ENCODE data around the gene EHD4. TPM values are rescaled to one million over a fixed set of nuclear protein-coding genes. Genes with fewer than 3 reads are reported as not detected.

Gene EHD4
- total RNA-seq, 2 donors from 2014 or later = 57.6 to 79.9 TPM

DNA sequence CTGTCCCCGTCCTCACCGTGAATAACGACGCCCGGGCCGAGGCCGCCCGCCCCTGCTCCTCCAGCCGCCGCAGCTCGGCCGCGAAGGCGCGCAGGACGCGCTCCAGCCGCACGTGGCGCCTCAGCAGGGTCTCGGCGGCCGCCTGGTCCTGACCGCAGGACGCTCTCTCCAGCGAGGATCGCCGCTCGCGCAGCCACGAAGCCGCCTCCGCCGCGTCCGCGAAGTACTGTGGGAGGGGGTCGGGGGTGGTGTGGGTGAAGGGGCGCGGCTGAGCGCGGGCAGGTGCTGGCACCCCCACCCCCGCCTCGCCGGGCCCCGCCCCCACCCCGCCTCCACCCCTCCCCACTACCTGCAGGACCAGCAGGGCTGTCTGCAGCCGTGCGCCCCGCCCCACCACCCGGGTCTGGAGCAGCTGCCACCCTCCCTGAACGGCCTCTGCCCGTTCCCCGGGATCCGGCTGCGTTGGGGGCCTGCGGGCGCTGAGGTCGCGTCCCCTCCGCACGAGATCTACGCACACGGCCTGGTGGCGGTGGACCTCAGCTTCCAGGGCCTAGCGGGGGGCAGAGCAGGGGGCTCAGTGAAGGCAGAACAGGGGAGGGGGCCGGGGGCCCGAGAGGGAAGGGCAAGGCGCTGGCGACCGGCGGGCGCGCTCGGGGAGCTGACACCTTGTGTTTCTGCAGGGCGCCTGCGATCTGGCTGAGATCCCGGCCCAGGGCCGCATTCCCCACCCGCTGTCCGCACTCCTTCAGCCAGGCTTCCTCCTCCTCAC, 90.3 kb downstream of the EHD4 start:
- H3K9me3 ChIP-seq (ENCODE audit: control insufficient read depth, low read length, poor library complexity, severe bottlenecking) = no peaks in the 10 kb centered on the region
- Mint-ChIP-seq H3K4me1 (peaks cover 10% of the 10 kb centered on the region), H3K27me3 (peaks cover 12% of the 10 kb centered on the region), H3K36me3 (ENCODE audit: low read depth) (peaks cover 4% of the 10 kb centered on the region), H3K27ac (no peak overlapping the region), H3K4me3 (peak overlapping the region; percentile 7)
- peak; percentile 35 for ATAC-seq
- DNase-seq = no peak

DNA sequence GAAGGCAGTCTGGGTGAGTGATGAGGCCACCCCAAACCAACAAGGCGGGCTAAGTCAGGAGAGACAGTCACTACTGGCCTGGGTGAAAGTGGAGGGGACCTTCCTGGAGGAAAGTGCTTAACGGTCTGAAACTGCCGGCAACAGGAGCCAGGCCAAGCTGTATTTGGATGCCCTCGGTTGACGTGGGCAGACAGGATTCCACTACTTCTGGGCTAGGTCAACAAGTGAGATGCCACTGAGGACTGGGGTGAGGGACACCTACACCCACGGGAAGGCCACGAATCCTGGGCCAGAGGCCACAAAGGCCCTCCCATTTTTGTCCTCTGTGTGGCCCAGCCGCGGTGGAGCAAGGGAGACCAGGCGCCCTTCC, 90.8 kb downstream of the EHD4 start:
- Mint-ChIP-seq H3K27me3 (peaks cover 12% of the 10 kb centered on the region), H3K4me1 (peaks cover 10% of the 10 kb centered on the region), H3K36me3 (ENCODE audit: low read depth) (peaks cover 4% of the 10 kb centered on the region), H3K27ac (peak overlapping the region; percentile 53), H3K4me3 (peak overlapping the region; percentile 80)
- ATAC-seq = no peak
- no peaks in the 10 kb centered on the region for H3K9me3 ChIP-seq (ENCODE audit: control insufficient read depth, low read length, poor library complexity, severe bottlenecking)
- DNase-seq = no peak

DNA sequence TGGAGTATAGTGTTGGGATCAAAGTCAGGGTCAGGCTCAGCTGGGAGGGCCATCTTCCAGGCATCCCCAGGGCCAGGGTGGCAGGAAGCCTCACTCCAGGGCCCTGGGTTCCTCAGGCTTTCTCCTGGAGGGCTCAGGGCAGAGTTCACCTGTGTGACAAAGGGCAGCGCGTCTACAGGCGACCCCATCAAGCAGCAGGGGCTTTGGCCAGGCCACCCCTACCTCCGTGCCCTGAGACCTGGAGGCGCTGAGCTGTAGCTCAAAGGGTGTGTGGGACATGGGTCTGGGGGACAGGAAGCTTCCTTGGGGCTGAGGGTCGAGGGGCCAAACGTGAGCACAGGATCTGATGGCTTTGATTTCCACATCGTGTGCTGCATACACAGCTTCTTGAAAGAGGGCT, 91.3 kb downstream of the EHD4 start:
- DNase-seq (no peak), ATAC-seq (no peak)
- peak overlapping the region; percentile 53 for H3K27ac Mint-ChIP-seq
- H3K4me3 Mint-ChIP-seq = peak overlapping the region; percentile 80
- H3K9me3 ChIP-seq (ENCODE audit: control insufficient read depth, low read length, poor library complexity, severe bottlenecking) = no peaks in the 10 kb centered on the region
- H3K4me1 Mint-ChIP-seq = peaks cover 10% of the 10 kb centered on the region
- H3K36me3 Mint-ChIP-seq (ENCODE audit: low read depth) = peaks cover 4% of the 10 kb centered on the region
- H3K27me3 Mint-ChIP-seq = peaks cover 12% of the 10 kb centered on the region

DNA sequence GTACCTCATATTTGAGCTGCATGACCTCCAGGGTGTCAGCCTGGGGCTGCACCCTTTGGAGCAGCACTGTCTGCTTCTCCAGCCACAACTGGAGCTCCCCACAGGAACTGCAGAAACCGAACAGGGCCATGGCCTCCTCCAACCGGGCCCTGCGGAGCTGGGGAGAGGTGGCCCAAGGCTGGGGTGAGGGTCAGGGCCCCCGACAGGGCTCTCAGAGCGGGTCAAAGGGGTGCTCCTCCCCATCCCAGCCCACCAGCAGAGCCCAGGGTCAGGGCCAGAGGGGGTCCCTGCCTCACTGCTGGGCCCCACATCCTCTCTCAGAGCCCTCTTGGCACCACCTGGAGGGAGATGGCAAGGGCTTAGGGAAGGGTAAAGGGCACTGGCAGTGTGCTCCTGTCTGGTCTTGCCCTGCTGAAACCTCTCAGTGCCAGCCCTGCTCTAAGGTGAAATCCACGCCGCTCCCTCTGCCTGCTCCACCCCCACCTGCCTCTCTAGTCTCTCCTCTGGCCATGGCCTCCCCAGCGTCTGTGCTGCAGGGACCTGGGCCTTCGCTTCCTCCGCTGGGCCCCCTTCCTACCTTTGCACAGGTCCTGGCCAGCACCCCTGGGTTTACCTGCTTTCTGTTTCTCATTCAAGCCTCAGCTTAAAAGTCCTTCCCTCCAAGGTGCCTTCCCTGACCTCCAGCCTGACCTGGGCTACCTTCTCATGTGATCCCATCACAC, 92.0 kb downstream of the EHD4 start:
- H3K27ac Mint-ChIP-seq = peak overlapping the region; percentile 19
- peaks cover 12% of the 10 kb centered on the region for H3K4me1 Mint-ChIP-seq
- peaks cover 4% of the 10 kb centered on the region for H3K36me3 Mint-ChIP-seq (ENCODE audit: low read depth)
- ATAC-seq (no peak), DNase-seq (no peak)
- H3K4me3 Mint-ChIP-seq = no peak overlapping the region
- H3K27me3 Mint-ChIP-seq = peaks cover 12% of the 10 kb centered on the region
- no peaks in the 10 kb centered on the region for H3K9me3 ChIP-seq (ENCODE audit: control insufficient read depth, low read length, poor library complexity, severe bottlenecking)

DNA sequence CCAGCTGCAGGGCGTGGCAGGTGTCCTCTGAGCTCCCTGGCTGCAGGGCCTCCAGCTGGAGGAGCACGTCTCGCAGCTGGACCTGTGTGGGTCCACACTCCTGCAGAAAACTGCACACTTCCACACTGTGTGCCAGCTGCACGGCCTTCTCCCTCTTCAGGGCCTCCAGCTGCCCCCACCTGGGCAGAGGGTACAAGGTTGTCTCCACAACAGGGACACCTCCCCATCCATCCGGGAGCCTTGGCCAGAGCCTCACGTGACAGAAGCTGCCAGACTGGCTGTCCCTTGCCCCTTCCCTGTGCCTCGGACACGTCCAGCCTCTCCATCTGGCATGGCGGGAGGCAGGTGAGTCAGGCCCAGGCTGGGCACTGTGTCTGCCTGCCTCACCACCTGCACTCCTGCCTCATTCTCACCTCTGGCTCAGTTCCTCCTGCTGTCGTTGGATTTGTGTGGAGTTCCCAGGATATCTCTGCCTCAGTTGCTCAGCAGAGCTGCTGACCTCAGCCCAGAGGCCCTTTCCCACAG, 93.0 kb downstream of the EHD4 start:
- Mint-ChIP-seq H3K27ac (peak overlapping the region; percentile 19), H3K4me3 (no peak overlapping the region), H3K27me3 (peaks cover 12% of the 10 kb centered on the region), H3K4me1 (peaks cover 11% of the 10 kb centered on the region), H3K36me3 (ENCODE audit: low read depth) (peaks cover 4% of the 10 kb centered on the region)
- no peak for DNase-seq
- no peak for ATAC-seq
- H3K9me3 ChIP-seq (ENCODE audit: control insufficient read depth, low read length, poor library complexity, severe bottlenecking) = no peaks in the 10 kb centered on the region

DNA sequence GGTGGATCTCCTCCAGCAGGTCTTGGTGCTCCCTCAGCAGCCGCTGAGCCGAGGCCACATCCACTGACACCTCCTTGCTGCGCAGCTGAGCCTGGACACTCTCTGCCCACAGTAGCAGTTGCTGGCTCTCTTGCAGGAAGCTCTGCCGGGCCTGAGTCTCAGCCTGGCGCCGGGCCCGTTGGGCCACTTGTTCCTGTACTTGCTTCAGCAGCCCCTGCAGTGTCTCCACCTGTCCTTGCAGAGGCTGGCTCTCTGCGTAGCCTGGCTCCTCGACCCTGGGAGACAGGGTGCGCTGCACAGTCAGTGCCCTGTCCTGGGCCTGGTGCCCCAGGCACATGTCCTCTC, 94.0 kb downstream of the EHD4 start:
- no peak for ATAC-seq

DNA sequence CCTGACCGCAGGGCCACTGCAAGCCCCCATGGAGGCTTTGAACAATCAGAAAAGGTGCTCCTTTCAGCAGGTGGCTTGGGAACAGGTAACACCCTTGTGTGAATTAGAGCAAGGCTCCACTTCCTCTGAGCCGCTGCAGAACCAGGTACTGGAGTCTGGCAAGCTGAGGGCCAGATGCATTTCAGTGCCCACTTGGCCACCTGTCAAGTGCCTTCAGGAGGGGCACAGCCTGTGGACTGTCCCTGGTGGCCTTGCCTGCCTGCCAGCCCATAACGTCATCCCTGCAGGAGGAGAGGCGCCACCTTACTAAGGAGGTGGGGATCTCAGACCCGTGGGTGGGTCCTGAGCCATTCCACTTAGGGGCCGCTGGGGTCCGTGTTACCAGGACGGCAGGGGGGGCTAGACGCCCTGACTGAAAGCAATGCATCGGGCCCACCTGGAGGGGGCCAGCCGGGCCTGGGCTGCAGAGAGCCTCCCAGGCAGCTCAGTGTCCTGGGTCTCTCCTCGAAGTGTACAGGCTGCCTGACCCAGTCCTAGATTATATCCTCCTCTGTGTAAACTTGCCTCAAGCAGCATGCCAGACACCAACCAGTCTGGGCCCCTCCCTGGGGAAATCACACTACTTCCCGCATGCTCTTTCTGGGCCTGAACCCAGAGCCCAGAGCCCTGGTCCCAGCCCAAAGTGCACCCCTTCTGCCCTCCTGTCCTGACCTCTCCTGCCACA, 94.6 kb downstream of the EHD4 start:
- H3K4me1 Mint-ChIP-seq = peaks cover 13% of the 10 kb centered on the region
- no peak overlapping the region for H3K4me3 Mint-ChIP-seq

More for the DNA sequence above, 94.0 kb downstream of the EHD4 start:
- peaks cover 12% of the 10 kb centered on the region for H3K27me3 Mint-ChIP-seq
- no peaks in the 10 kb centered on the region for H3K9me3 ChIP-seq (ENCODE audit: control insufficient read depth, low read length, poor library complexity, severe bottlenecking)
- H3K4me1 Mint-ChIP-seq = peaks cover 13% of the 10 kb centered on the region
- DNase-seq = no peak
- no peak overlapping the region for H3K4me3 Mint-ChIP-seq
- H3K36me3 Mint-ChIP-seq (ENCODE audit: low read depth) = peaks cover 4% of the 10 kb centered on the region
- H3K27ac Mint-ChIP-seq = no peak overlapping the region

DNA sequence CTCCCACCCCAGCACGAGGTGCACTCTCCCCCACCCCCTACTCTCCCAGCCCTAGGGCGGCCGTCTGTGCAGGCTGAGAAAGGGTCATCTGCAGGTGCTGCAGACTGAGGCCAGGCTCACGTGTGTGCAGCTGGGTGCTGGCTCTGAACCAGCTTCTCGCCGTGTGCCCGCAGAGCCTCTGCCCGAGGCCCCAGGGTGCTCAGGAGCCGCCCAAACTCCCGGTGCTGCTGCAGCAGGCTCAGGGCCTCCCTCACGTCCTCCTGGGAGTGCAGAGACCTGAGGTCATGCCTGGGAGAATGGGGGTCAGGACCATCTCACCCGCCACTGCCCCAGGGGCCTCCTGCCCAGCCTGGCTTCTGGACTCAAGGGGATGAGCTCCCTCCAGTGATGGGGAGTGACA, 95.7 kb downstream of the EHD4 start:
- H3K36me3 Mint-ChIP-seq (ENCODE audit: low read depth) = peaks cover 4% of the 10 kb centered on the region
- ATAC-seq = no peak

More for the DNA sequence above, 94.6 kb downstream of the EHD4 start:
- H3K27ac Mint-ChIP-seq = no peak overlapping the region
- DNase-seq (no peak), ATAC-seq (no peak)
- no peaks in the 10 kb centered on the region for H3K9me3 ChIP-seq (ENCODE audit: control insufficient read depth, low read length, poor library complexity, severe bottlenecking)
- peaks cover 12% of the 10 kb centered on the region for H3K27me3 Mint-ChIP-seq
- H3K36me3 Mint-ChIP-seq (ENCODE audit: low read depth) = peaks cover 4% of the 10 kb centered on the region

DNA sequence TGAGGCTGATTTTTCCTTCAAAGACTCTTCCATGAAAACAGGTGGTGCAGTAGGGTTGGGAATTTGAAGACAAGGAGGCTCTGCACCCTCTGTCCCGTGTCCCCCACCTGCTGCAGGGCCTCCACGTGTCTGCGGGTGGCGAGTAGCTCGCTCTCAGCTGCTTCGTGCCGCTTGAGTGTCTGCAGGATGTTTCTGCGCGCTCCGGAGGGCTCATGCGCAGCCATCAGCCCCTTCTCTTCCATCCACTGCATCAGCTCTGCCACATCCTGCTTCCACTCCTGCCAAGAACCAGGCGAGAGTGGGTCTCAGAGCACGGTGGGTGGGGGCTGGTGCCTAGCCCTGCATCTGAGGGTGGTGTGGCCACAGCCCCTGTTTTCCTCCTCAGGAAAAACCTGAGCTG, 96.3 kb downstream of the EHD4 start:
- ATAC-seq (no peak), DNase-seq (no peak)
- H3K27ac Mint-ChIP-seq = no peak overlapping the region
- H3K4me3 Mint-ChIP-seq = no peak overlapping the region
- H3K27me3 Mint-ChIP-seq = peaks cover 5% of the 10 kb centered on the region
- no peaks in the 10 kb centered on the region for H3K36me3 Mint-ChIP-seq (ENCODE audit: low read depth)
- H3K9me3 ChIP-seq (ENCODE audit: control insufficient read depth, low read length, poor library complexity, severe bottlenecking) = no peaks in the 10 kb centered on the region
- peaks cover 13% of the 10 kb centered on the region for H3K4me1 Mint-ChIP-seq

More for the DNA sequence above, 95.7 kb downstream of the EHD4 start:
- DNase-seq = no peak
- H3K27me3 Mint-ChIP-seq = peaks cover 12% of the 10 kb centered on the region
- H3K4me1 Mint-ChIP-seq = peaks cover 13% of the 10 kb centered on the region
- H3K27ac Mint-ChIP-seq = no peak overlapping the region
- no peak overlapping the region for H3K4me3 Mint-ChIP-seq
- no peaks in the 10 kb centered on the region for H3K9me3 ChIP-seq (ENCODE audit: control insufficient read depth, low read length, poor library complexity, severe bottlenecking)

DNA sequence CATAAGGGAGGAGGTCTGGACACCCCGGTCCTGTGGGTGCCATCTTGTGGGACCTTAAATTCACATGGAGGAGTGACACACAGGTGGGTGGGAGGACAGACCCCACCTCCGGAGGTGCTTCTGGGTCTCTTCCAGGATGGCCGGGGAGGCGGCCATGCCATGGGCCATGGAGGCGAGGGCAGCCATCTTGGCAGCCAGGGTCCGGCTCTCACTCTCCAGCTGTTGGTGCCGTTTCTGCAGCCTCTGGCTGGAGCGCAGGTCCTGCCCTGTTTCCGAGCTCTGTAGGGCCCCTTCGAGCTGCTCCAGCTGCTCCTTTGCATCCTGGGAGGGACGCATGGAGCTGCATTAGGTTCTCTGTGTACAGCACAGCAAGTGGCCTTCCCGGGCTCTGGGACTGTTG, 97.6 kb downstream of the EHD4 start:
- Mint-ChIP-seq H3K4me1 (peaks cover 15% of the 10 kb centered on the region), H3K36me3 (ENCODE audit: low read depth) (no peaks in the 10 kb centered on the region), H3K4me3 (no peak overlapping the region), H3K27ac (no peak overlapping the region), H3K27me3 (no peaks in the 10 kb centered on the region)
- H3K9me3 ChIP-seq (ENCODE audit: control insufficient read depth, low read length, poor library complexity, severe bottlenecking) = no peaks in the 10 kb centered on the region
- DNase-seq (no peak), ATAC-seq (no peak)

DNA sequence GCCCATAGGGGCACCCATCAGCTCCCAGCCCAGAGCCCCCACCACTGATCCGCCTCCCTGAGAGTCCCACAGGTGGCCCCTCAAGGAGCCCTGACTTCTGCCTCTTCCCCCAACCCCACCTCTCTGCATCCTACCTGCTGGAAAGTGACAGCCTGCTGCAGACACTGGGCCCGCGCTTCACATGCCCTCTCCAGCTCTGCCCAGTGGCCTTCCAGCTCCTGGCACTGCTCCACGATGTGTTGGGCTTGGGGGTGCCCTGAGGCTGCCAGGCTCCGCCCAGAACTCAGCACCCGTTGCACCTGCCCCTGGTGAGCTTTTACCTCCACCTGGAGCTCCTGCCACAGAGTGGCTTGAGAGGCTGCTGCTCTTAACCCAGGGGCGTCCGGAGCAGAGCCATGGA, 98.6 kb downstream of the EHD4 start:
- H3K4me1 Mint-ChIP-seq = peaks cover 15% of the 10 kb centered on the region
- H3K27ac Mint-ChIP-seq = peak overlapping the region; percentile 32
- H3K27me3 Mint-ChIP-seq = no peaks in the 10 kb centered on the region
- DNase-seq (no peak), ATAC-seq (no peak)
- no peak overlapping the region for H3K4me3 Mint-ChIP-seq
- no peaks in the 10 kb centered on the region for H3K36me3 Mint-ChIP-seq (ENCODE audit: low read depth)
- no peaks in the 10 kb centered on the region for H3K9me3 ChIP-seq (ENCODE audit: control insufficient read depth, low read length, poor library complexity, severe bottlenecking)

DNA sequence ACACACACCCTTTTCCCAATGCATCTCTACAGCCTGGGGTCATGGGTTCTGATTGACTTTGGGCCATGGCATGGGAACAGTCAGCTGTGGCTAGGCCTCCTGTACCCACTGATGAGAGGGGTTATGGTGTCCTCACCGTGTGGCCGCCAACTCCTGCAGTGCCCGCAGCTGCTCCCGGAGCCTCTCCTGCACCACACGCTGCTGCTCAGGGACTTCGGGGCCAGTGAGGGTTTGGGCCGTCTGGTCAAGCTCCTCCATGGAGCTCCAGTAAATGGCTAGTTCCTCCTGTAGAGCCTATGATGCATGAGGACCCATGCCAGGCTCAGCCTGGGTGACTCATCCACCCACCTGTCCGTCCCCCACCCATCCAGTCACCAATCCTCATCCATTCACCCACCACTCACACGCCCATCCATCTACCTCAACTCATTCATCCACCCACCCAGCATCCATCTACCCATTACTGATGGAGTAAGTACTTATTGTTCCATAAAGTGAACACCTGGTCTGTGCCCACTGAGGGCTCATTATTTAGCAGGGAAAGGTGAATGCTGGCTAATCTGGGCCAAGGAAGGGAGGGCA, 100.1 kb downstream of the EHD4 start:
- Mint-ChIP-seq H3K36me3 (ENCODE audit: low read depth) (no peaks in the 10 kb centered on the region), H3K4me3 (no peak overlapping the region), H3K27me3 (no peaks in the 10 kb centered on the region), H3K27ac (peak overlapping the region; percentile 95), H3K4me1 (peaks cover 15% of the 10 kb centered on the region)
- H3K9me3 ChIP-seq (ENCODE audit: control insufficient read depth, low read length, poor library complexity, severe bottlenecking) = no peaks in the 10 kb centered on the region
- DNase-seq (no peak), ATAC-seq (no peak)

All from T-helper 17 cell (primary cell).